Measurements from ENCODE around the gene TMEM176A.
"Not testable (repeated sequence)": the region's sequence is repeated elsewhere in the genome, so short reads cannot be mapped to it uniquely, and the experiment has no call there.

Gene TMEM176A

GRCh38 chr7:150788474-150789269 lies 11.9 kb upstream of the TMEM176A start:
- peak; percentile 60 for DNase-seq

GRCh38 chr7:150790416-150791075 lies 10.0 kb upstream of the TMEM176A start:
- DNase-seq = no peak

GRCh38 chr7:150791304-150791703 lies 9.3 kb upstream of the TMEM176A start:
- DNase-seq = no peak

- DNase-seq = no peak
These were observed 8.7 kb upstream of the TMEM176A start for GRCh38 chr7:150791746-150792452.

- DNase-seq = no peak
These were observed 6.9 kb upstream of the TMEM176A start for GRCh38 chr7:150793569-150794238.

GRCh38 chr7:150797661-150798060 lies 2.9 kb upstream of the TMEM176A start:
- DNase-seq = no peak

- no peak for DNase-seq
These were observed 1.4 kb upstream of the TMEM176A start for GRCh38 chr7:150799156-150799555.

- DNase-seq = peak; percentile 68
These were observed 608 bp upstream of the TMEM176A start, which contains the start of gene TMEM176B for GRCh38 chr7:150799741-150800580. TMEM176B (minus strand) TSS chr7:150800364; CDS start chr7:150796569, 3,795 bp downstream.

- no peak for DNase-seq
These were observed 825 bp downstream of the TMEM176A start for GRCh38 chr7:150801242-150801945.

- no peak for DNase-seq
These were observed 1.6 kb downstream of the TMEM176A start for GRCh38 chr7:150801946-150802771.

- no peak for DNase-seq
These were observed 2.7 kb downstream of the TMEM176A start for GRCh38 chr7:150803161-150803860.

- no peak for DNase-seq
These were observed 4.2 kb downstream of the TMEM176A start for GRCh38 chr7:150804802-150805201.

GRCh38 chr7:150805864-150806263 lies 5.3 kb downstream of the TMEM176A start:
- no peak for DNase-seq

- no peak for DNase-seq
These were observed 5.9 kb downstream of the TMEM176A start for GRCh38 chr7:150806454-150806853.

GRCh38 chr7:150806863-150807262 lies 6.3 kb downstream of the TMEM176A start:
- DNase-seq = no peak

GRCh38 chr7:150807616-150808438 lies 7.3 kb downstream of the TMEM176A start:
- not testable (repeated sequence) for DNase-seq

GRCh38 chr7:150814328-150815001 lies 13.9 kb downstream of the TMEM176A start:
- DNase-seq = no peak

- DNase-seq = no peak
These were observed 18.4 kb downstream of the TMEM176A start for GRCh38 chr7:150818971-150819370.
